HG02970 (cell line): ENCODE measurements around the gene SUPT4H1.

Source experiments
- ATAC-seq: cut with Tn5 transposase; IDR thresholded peaks from one replicate; pipeline ENCODE4 v1.9.1; 2021; ENCODE audit warnings: mild to moderate bottlenecking, moderate library complexity, moderate number of reproducible peaks; ENCODE audit not compliant: unreplicated experiment, low FRiP score

SUPT4H1 gene

DNA sequence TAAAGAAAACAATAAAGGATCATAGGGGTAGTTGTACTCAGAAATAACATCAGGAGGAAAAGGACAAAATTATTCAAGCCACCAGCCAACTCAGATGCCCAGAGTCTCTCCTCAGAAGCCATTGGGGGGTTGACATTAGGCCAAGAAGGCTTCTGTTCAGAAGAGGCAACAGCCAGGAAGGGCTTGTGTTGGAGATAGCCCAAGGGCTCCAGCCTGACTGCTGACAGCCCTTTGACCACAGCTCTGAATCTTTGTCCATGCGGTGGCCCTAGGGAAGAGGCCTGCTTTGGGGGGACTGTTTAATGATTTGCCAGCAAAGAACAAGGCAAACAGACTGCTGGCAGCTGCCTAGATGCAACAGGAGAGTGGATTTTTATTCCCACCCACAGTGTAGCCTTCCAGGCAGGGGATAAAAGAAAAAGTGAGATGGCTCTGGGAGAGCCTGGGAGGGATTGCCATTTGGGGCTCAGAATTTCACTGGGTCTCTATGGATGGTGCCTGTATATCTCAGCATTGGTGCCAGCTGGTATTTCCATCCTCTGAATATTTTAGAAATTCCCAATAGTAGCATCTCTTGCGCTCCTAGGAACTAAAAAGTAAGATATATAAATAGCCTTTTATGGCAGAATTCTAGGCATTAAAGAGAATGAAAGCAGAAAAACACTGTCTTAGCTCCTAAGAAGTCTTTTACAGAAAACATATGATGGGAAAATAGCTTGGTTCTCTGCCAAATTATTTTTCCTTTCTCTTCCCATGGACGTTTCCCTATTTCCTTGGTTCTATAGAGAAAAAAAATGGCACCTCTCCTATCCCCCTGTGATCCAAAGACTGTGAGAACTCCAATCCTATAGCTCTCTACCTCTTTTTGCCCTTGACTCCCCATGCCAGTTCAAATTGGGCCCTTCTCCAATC is 29.4 kb upstream of the SUPT4H1 start:
- no peak for ATAC-seq

DNA sequence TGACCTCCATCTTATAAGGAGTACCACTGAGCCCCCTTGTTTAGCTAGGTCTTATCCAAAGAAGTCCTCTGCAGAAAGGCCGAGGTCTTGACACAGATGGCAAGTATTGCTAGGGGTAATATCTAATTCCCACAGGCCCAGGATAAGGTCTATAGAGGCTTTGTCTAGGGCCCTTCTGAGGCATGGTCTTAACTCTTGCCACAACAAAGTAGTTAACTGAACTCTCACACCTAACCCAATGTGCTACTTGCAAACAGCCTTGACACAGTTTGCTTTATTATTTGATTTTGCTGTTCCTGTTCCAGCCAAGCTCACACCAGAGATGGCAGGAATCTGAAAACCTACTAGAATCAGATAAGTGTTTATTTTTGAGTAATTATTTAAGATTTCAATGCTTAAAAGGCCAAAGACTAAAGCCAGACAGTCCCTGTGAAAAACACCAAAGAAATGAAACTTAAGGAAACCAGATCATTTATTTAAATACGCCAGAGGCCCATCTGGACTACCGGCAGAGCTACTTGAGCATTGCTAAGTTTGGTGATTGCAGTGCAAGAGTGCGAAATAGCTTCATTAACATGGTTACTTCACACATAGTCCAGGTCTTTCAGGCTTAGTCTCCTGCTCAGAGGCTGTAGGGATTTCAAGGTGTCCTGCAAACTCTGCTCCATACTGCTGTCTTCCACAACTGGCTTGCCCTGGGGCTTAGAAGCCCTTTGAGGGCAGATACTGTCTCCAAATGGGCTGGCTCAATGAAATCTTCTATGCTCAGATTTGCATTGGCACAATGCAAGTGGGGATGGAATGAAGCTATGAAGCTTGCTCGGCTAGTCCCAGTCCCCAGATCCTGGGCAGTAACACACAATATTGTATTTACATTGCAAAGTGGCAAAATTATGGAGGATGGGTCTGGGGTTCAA is 28.5 kb upstream of the SUPT4H1 start:
- no peak for ATAC-seq

DNA sequence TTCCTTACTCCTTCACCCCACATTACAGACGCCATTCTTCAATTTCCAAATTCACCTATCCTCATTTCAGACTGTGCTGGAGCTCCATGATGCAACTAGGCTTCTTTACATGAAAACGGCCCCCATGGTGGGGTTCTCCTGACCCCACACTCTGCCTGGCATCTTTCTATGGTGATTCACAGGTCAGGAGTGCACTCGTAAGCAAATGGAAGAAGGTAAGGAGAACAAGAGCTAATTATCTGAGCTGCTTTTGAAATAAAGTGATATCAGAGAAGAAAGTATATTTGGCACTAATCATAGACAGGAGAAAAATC is 27.5 kb upstream of the SUPT4H1 start:
- no peak for ATAC-seq

DNA sequence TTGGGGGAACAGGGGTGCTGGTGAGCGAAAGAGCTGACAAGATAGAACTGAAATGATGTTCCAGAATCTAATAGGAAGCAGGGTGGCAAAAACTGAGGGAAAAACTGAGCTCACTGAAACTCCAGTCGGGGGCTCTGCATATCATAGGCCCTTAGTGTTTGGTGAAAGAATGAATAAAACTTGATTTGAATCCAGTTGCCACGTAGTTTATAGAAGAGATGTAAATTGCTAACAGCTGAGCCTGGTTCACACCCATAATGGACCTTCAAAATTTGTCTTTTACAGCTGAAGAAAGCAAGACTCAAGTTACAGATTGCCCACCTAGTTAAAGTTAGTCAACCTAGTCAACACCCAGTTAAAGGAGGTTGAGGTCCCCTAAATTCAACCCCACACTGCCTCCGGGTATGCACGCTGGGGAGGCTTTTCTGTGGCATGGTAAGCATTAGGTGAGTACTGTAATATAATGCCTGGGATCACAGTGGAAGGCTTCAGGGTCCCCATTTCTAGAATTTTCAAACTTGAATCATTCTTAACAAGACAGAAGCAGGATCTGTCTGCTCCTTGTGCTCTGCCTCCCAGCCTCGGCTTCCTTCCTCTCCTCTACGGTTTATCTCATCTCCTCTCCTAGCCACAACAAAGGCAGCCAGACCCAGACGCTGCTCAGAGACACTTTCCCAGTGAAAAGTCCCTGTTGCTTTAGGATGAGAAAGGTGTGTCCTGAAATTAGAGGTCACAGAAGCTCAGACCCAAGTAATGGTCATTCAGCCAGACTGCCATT is 26.9 kb upstream of the SUPT4H1 start:
- no peak for ATAC-seq

DNA sequence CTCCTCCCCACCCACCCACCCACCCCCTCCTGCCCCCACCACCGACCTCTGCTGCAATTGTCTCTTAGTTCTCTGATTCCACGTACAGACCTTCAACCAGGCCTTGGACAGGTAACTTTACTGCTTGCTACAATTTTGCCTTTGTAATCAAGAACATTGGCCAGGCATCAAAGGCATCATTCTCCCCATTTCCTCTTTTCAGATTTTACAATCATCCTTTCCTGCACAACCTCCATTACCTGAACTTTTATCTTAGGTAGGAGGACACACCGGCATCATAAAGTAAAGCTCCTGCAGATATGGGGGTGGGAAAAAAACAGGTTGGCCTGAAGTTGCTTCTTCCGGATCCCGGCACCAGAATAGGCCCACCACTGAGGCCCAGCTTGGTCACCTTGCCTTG is 25.7 kb upstream of the SUPT4H1 start:
- ATAC-seq: no peak

DNA sequence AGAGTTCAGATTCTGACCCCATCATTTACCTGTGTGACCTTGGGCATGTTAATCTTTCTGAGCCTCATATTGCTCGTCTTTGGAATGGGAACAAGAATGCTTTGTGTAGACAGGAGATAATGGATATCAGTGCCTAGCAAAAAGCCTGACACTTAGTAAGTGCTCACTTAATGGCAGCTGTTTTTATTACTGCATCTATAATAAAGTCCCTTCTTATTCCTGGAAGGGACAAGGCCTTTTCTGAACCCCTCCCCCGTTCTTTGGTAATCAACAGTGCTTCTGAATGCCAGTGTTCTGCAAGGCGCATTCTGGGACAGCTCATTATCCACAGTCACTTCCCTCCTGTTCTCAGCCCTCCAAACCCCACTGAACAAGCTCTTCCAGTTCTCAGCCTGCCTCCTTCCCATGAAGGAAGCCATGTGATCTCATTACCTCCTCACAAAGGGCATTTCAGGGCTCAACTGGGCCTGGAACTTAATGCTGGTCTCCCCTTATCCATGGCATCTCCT is 25.1 kb upstream of the SUPT4H1 start:
- no peak for ATAC-seq

DNA sequence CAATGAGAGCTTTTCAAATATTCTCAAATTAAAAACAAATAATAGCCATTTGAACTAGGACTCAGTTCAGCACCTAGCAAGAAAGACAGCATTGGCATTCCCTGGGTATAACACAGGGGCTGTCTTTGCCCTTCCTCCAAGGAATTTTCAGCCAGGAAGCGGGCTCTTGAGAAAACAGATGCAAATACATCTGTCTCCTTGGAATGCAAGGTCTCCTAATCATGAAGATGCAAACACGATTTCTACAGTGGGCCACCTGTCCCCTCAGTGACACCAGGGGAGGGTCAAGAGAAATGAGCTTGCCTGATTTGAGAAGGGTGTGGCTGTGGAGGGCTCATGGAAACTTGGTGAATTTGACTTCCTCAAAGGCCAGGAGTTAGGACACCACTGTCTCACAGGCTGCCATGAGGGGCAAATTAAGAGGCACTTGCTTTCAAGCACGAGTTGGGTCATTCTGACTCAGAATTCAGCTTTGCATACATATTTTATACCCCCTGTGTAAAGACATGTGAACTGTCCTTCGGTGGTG is 24.5 kb upstream of the SUPT4H1 start:
- no peak for ATAC-seq

DNA sequence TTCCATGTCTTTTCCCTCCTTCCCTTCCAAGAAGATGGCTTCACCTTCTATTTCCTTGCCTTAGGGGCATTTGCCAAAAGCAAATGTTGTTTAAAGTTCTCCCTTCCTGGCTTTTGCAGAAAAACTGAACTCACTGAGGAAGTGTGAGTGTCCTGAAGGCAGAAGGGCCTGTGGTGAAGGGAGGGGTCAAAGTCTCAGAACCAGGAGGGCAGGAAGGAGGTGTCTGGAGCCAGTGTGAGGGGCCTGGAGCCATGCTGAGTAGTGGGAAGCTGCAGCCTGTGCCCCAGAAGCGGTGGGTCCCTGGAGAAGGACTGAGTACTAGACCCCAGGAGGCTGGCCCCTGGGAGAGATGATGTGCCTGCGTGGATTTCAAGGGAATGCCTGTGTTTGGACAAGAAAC is 23.8 kb upstream of the SUPT4H1 start:
- no peak for ATAC-seq

DNA sequence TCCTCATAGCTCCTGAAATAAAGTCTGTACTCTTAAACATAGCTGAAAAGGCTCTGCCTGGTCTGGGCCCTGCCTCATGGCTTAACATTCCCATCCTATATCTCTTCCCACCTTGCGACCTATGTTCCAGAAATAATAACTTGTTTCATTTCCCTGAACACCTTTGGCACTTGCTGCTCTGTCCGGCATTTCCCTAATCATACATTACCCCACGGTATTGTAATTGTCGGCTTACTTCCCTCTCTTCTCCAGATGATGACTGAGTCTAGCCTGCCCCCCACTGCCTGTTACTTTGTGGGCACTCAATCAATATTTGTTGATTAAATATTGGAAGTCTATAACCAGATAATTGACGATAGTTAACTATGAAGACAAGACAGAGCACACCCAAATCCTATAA is 23.3 kb upstream of the SUPT4H1 start:
- ATAC-seq: no peak

DNA sequence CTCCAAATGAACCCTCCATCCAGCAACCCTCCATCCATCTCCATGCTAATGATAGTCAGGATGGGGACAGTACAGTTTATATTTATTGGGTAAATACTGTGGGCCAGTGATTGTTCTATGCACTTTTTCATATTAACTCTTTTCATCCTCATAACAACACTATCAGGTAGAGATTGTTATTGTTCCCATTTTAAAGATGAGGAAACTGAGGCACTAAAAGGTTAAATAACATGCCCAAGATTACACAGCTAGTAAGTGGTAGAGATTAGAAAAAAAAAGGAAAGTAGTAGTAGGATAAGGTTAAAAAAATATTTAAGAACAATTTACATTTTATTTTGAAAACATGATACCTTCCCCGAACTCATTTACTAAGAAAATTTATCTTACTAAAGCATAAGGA is 21.9 kb upstream of the SUPT4H1 start:
- ATAC-seq: no peak

DNA sequence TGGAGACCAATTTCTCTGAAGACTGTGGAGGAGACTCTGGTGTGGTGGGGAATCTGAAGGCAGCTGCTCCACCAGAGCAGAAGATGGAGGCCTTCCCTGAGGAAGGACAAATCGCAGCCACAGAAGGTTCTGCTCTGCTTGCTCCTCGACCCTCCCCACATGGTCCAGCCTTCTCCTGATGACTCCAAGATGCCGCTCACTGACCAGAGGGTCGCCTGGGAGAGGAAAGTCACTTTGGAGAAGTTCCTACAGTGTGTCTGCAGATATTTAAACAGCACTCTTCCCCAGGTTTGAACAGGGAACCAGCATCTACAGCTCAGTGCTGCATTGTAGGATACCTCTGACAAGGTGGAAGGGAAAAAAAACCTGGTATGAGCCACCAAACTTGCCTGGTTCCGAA is 21.0 kb upstream of the SUPT4H1 start:
- no peak for ATAC-seq

DNA sequence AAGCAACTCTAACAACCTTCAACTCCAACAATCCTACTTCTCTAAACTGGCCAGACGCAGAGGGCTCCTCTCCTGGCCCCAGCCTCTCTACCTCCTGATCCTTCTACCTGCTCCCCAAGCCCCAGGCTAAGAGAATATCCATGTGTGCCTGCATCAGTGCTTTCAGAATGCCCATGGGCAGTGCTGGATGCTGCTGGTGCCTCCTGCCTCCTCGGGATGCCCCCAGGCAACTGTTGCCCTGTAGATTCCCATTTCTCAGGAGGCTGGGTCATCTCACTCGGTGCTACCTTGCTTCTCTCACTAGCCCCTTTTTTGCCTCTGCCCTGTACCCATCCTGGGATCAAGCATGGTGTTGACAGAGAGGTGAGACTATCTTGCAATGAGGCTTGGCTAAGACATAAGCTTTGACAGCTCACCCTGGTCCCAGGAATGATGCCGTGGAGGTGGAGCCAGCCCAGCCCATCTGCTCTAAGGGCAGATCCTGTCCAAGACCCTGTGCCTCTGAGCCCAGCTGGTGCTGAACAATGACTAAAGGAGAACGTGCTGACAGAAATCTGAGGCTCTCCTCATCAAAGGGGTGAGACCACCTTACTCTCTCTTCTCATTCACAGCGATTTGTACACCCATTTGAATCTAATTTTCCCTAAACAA is 19.4 kb upstream of the SUPT4H1 start:
- ATAC-seq: no peak

DNA sequence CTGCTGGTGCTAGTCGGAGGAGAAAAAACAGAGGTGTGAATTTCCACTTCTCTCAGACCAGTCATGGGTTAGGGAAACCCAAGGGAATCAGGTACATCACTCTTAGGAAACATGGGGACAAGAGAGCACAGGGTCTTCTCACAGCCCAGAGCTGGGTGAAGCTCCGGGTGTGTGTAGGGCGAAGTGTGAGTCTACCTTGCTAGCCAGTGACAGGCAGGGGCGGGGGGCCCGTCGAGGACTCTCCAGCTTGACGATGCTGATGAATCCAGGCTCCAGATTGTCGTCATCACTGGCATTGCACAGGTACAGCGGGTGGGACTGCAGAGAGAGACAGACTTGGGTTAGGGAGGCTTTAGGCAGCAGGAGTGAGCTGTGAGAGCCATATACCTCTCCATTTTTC is 18.7 kb upstream of the SUPT4H1 start:
- ATAC-seq: no peak

DNA sequence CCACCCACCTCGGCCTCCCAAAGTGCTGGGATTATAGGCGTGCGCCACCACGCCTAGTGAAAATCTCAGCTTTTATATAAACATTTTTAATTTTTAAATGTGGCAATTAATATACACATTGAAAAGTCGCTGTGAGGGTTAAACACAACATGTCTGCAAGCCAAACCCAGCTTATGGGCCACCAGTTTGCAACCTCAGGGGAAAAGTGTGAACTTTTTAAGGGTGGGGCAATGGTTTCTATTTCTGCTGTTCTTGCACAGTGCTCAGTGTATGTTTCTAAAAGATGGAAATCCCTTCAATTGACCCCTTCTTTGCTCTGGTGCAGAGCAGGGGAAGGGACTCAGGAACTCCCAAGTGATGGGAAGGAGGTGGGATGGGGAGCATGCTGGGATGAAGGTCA is 18.3 kb upstream of the SUPT4H1 start:
- no peak for ATAC-seq

DNA sequence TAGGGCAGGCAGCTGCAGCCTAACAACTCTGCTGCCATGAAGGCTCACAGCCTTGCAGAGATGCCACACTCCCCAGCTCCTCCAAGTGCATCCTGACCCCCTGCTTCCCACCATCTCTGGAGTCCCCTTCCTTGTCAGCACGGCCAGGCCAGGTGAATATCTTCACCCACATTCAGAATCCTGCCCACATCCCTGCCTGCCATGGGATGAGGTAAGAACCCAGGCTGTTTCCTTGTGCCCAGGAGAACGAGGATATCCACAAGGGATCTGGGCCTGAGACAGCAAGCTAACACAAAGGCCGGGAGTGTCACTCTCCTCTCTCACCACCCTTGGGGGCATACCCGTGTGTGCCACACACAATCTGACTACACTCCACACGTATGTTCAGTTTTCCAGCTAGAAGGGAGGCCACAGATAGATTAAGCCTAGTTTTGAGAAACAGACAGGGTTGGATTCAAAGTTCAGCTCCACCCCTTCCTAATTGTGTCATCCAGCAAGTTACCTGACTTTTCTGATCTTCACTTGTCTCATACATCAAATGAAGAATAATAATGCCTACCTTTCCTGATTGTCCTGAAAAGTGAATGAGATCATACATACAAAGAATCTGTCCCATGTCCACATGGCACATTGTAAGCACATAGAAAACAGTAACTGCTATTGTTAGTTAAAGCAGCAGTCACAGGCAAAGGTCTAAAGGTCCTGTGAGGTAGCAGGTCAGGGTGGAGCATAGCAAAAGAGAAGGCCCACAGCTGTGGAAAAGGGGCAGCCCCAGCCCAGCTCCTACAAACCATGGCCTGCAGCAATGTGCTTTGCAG is 17.4 kb upstream of the SUPT4H1 start:
- no peak for ATAC-seq

DNA sequence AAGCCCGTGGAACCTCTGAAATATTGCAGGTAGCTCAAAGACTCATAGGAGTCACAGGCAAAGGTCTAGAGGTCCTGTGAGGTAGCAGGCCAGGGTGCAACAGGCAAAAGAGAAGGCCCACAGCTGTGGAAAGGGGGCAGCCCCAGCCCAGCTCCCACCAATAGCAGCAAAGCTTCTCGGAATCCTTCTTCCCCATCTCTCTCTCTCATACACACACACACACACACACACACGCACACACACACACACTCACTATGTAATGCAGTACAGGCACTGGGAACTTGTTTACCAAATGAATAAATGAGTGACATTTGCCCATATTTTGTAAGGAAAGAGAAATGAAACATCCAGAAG is 16.8 kb upstream of the SUPT4H1 start:
- no peak for ATAC-seq

DNA sequence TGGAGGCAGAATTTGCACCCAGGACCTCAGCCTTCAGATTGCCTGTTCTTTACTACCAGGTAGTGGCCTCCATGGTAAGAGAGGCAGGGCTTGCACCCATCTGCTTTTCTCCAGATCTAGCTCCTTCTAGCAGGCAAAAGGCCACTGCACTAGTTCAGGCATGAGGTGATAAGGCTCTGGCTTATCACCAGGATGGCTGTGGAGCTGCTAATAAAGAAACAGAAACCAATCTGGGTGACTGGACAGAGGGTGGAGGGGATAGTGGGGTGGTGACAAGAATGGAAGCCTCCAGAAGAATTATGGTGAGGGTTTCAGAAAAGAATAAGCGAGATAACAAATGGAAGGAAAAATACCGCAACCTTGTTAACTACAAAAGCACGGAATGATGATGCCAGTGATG is 15.5 kb upstream of the SUPT4H1 start:
- ATAC-seq: no peak

DNA sequence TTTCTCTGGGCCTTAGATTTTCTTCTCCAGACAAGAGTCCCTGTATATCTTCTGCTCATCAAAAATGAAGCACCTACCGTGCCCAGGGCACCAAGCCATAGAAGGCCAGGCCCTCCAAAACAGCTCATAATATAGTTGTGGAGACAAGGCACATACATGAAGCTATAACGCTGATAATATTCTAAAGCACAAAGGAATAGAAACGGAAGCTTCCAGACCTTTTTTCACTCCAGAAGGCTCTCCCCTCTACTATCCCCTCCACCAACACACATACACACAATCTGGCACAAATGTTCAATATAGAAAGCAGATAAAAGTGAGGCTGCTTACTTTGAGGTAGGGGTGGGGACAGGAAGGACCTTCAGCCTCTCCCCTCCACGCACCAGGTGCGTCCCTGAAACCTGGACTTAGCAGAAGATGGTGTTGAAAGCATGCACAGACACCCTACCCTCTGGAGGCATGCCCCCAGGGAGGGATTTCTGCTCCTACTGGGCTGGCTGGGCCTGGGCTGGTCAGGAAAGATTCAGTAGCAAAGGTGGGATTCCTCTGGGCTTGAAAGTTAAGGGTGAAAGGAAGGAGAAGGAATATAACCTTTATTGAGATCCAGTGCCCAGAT is 14.1 kb upstream of the SUPT4H1 start:
- no peak for ATAC-seq
